Lower leg skin (tissue), 3 donors: ENCODE measurements around the gene WDFY4.

Experiments
- POLR2A ChIP-seq, 2 donors: fragments of 450-650 bp; IDR thresholded peaks; one replicate each; pipeline ENCODE4 v1.6.1; 2016 to 2017; ENCODE audit warnings: antibody characterized with exemption in 2 of 2, mild to moderate bottlenecking in 1 of 2, moderate library complexity in 1 of 2
- TF ChIP-seq, protein P1 (sequence below), 3 donors: fragments of 450-650 bp; IDR thresholded peaks; one replicate each; pipeline ENCODE4 v1.5.1; 2016; ENCODE audit warnings: antibody characterized with exemption in 3 of 3, mild to moderate bottlenecking in 3 of 3, moderate library complexity in 2 of 3

DNA sequence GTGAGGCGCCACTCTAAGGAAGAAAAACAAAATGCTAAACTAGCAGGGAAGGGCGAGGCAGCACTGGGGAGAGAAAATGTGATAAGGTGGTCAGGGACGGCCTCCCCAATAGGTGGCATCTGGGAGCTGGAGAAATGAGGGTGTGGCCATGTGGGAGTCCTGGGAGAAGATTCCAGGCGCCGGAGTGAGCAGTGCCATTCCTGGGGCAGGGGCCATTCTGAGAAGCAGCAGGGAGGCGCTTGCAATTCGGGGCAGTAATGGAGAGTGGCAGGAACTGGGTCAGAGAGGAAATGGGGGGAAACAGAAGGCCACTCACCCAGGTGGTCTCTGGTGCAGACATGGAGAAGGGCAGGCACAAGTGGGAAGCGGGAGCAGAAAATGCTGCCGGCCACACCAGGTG, 316.7 kb downstream of the WDFY4 start:
- TF ChIP-seq, protein P1, sequence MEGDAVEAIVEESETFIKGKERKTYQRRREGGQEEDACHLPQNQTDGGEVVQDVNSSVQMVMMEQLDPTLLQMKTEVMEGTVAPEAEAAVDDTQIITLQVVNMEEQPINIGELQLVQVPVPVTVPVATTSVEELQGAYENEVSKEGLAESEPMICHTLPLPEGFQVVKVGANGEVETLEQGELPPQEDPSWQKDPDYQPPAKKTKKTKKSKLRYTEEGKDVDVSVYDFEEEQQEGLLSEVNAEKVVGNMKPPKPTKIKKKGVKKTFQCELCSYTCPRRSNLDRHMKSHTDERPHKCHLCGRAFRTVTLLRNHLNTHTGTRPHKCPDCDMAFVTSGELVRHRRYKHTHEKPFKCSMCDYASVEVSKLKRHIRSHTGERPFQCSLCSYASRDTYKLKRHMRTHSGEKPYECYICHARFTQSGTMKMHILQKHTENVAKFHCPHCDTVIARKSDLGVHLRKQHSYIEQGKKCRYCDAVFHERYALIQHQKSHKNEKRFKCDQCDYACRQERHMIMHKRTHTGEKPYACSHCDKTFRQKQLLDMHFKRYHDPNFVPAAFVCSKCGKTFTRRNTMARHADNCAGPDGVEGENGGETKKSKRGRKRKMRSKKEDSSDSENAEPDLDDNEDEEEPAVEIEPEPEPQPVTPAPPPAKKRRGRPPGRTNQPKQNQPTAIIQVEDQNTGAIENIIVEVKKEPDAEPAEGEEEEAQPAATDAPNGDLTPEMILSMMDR (IDR thresholded peaks at IDR 0.05), result no peak
- TF ChIP-seq POLR2A (IDR thresholded peaks at IDR 0.05), result no peak
